Testis (tissue), 3 donors: ENCODE data around the gene CELSR1. TPM values are rescaled to one million over a fixed set of nuclear protein-coding genes. Genes with fewer than 3 reads are reported as not detected.

Experiments used
- DNase-seq: peaks from one replicate; pipeline ENCODE4 v3.0.0-alpha.2; 2019
- H3K27ac ChIP-seq, 2 donors: fragments of 200-600 bp; sonication (generic); one replicate each; pipeline ENCODE4 v1.5.1; 2019
- H3K27me3 ChIP-seq: fragments of 200-600 bp; sonication (generic); one replicate; pipeline ENCODE4 v1.5.1; 2019
- H3K36me3 ChIP-seq: fragments of 200-600 bp; sonication (generic); one replicate; pipeline ENCODE4 v1.5.1; 2017; ENCODE audit warnings: low read depth; ENCODE audit errors: missing control alignments
- H3K4me1 ChIP-seq: fragments of 200-600 bp; sonication (generic); one replicate; pipeline ENCODE4 v1.5.1; 2019
- H3K4me3 ChIP-seq, 2 donors: fragments of 200-600 bp; sonication (generic); one replicate each; pipeline ENCODE4 v1.5.1; 2017 to 2019
- H3K9me3 ChIP-seq: fragments of 200-600 bp; sonication (generic); one replicate; pipeline ENCODE4 v1.5.1; 2017
- CTCF ChIP-seq, 3 experiments: fragments of 450-650 bp in 2 of 3; fragments of 200-600 bp in 1 of 3; sonication (generic) in 1 of 3; IDR thresholded peaks; one replicate each; pipeline ENCODE4 v1.5.1; 2016 to 2019; ENCODE audit warnings: antibody characterized with exemption in 3 of 3, mild to moderate bottlenecking in 2 of 3, moderate library complexity in 1 of 3
- POLR2A ChIP-seq: fragments of 450-650 bp; IDR thresholded peaks from one replicate; pipeline ENCODE4 v1.6.1; 2017; ENCODE audit warnings: antibody characterized with exemption, mild to moderate bottlenecking, moderate library complexity
- WGBS, 2 donors: methylation state at CpG; one replicate each; pipeline ENCODE4 v1.1.5; 2018; 5-methylcytosine and 5-hydroxymethylcytosine counted together
- intact Hi-C: fragments of 100-400 bp; cut with DNase I; formaldehyde crosslinking; loops from one replicate; pipeline ENCODE4 v1.15.1; 2023; ENCODE audit warnings: low total_unique reads
- polyA plus RNA-seq: library from polyadenylated mRNA; stranded (reverse); fragments of 350-450 nt; fragmentation: Illumina TruSeq; extraction: RNeasy Lipid Tissue Mini Kit (QIAGEN cat#74804); gene quantifications from one replicate; pipeline ENCODE4 v1.2.3, GENCODE V29; 2014; ENCODE audit warnings: low read depth, low replicate concordance; ENCODE audit not compliant: insufficient read depth
- total RNA-seq, 2 donors: library from RNA; depleted of rRNA; stranded (reverse); fragments of >200 nt; gene quantifications; one replicate each; pipeline ENCODE4 v1.2.3, GENCODE V29; 2016

Gene CELSR1
- total and polyA plus RNA-seq, 3 donors from 2014 or later: 5.6 to 21.5 (median 13.8) TPM

- Histone ChIP-seq H3K9me3 (no peaks in the 10 kb centered on the region), H3K27me3 (no peaks in the 10 kb centered on the region), H3K36me3 (no peaks in the 10 kb centered on the region), H3K27ac (no peak overlapping the region), H3K4me3 (no peak overlapping the region), H3K4me1 (no peaks in the 10 kb centered on the region)
- no peak for TF ChIP-seq POLR2A
- TF ChIP-seq CTCF (IDR thresholded peaks at IDR 0.05): no peak
- intact Hi-C loops: loop anchor here (5.0 kb wide), 1 partner anchor 180 kb away; no protein-coding TSS in a partner anchor
- 75 to 78% methylated on average over 8 to 11 of the region's 11 CpGs for WGBS, 2 donors
- DNase-seq: no peak
These were observed 175.6 kb downstream of the CELSR1 start for GRCh38 chr22:46361826-46362202.

GRCh38 chr22:46360891-46361290 lies 176.5 kb downstream of the CELSR1 start:
- WGBS, 2 donors: 91 to 93% methylated on average over 10 of the region's 10 CpGs
- Histone ChIP-seq H3K4me1 (no peaks in the 10 kb centered on the region), H3K27me3 (no peaks in the 10 kb centered on the region), H3K36me3 (no peaks in the 10 kb centered on the region), H3K27ac (no peak overlapping the region), H3K4me3 (no peak overlapping the region), H3K9me3 (no peaks in the 10 kb centered on the region)
- TF ChIP-seq POLR2A (no peak), CTCF (IDR thresholded peaks at IDR 0.05) (no peak)
- intact Hi-C loops: loop anchor here (5.0 kb wide), 1 partner anchor 181 kb away; no protein-coding TSS in a partner anchor
- no peak for DNase-seq

- H3K9me3 ChIP-seq: no peaks in the 10 kb centered on the region
These were observed 177.3 kb downstream of the CELSR1 start for GRCh38 chr22:46360097-46360496.

GRCh38 chr22:46359362-46359761 lies 178.1 kb downstream of the CELSR1 start:
- Histone ChIP-seq H3K9me3 (no peaks in the 10 kb centered on the region), H3K27me3 (no peaks in the 10 kb centered on the region), H3K27ac (no peak overlapping the region), H3K4me3 (no peak overlapping the region), H3K36me3 (no peaks in the 10 kb centered on the region), H3K4me1 (no peaks in the 10 kb centered on the region)
- 87 to 91% methylated on average over 7 to 14 of the region's 14 CpGs for WGBS, 2 donors
- TF ChIP-seq CTCF (IDR thresholded peaks at IDR 0.05) (no peak), POLR2A (no peak)
- DNase-seq: no peak
- intact Hi-C loops: no loop called here

More at GRCh38 chr22:46360097-46360496, 177.3 kb downstream of the CELSR1 start:
- TF ChIP-seq CTCF (IDR thresholded peaks at IDR 0.05) (no peak), POLR2A (no peak)
- Histone ChIP-seq H3K4me3 (no peak overlapping the region), H3K36me3 (no peaks in the 10 kb centered on the region), H3K27ac (no peak overlapping the region), H3K27me3 (no peaks in the 10 kb centered on the region), H3K4me1 (no peaks in the 10 kb centered on the region)
- intact Hi-C loops: loop anchor here (5.0 kb wide), 1 partner anchor 182 kb away; no protein-coding TSS in a partner anchor
- WGBS, 2 donors: 67 to 89% methylated on average over 2 to 5 of the region's 5 CpGs
- no peak for DNase-seq

- Histone ChIP-seq H3K27me3 (no peaks in the 10 kb centered on the region), H3K36me3 (no peaks in the 10 kb centered on the region), H3K27ac (no peak overlapping the region), H3K9me3 (no peaks in the 10 kb centered on the region), H3K4me1 (no peaks in the 10 kb centered on the region), H3K4me3 (no peak overlapping the region)
- TF ChIP-seq CTCF (IDR thresholded peaks at IDR 0.05): no peak
- TF ChIP-seq POLR2A: no peak
- intact Hi-C loops: no loop called here
- DNase-seq: no peak
- WGBS, 2 donors: 93 to 96% methylated on average over 6 of the region's 6 CpGs
These were observed 178.7 kb downstream of the CELSR1 start for GRCh38 chr22:46358766-46359165.
